ENCODE measurements around the gene ADGRG6. TPM values are rescaled to one million over a fixed set of nuclear protein-coding genes. Genes with fewer than 3 reads are reported as not detected.
A peak's percentile ranks its signal among the peaks of the same experiment; 100 is the strongest.

Gene ADGRG6
- total RNA-seq, 1 experiment from 2014 or later: 259 TPM

GRCh38 chr6:142324111-142324510, 22.3 kb downstream of the ADGRG6 start:
- Histone ChIP-seq H3K9me3 (ENCODE audit: control insufficient read depth, insufficient read depth, low read depth, low read length) (no peaks in the 10 kb centered on the region), H3K36me3 (ENCODE audit: control insufficient read depth, insufficient read depth, low read length) (peaks cover 3% of the 10 kb centered on the region; the same call in 1 of the 2 replicates), H3K27me3 (ENCODE audit: control insufficient read depth, insufficient read depth, low read length) (no peaks in the 10 kb centered on the region), H3K27ac (ENCODE audit: low read length) (peak overlapping the region; percentile 99), H3K4me3 (ENCODE audit: low read depth in 2 of 2, low read length in 2 of 2) (no peak overlapping the region), H3K4me1 (ENCODE audit: control insufficient read depth, insufficient read depth, low read length) (peaks cover 100% of the 10 kb centered on the region)
- TF ChIP-seq POLR2AphosphoS5 (IDR thresholded peaks at IDR 0.05; ENCODE audit: low read depth, low read length) (no peak), TCF7L2 (IDR thresholded peaks at IDR 0.05; ENCODE audit: low read depth, low read length) (no peak), CTCF (IDR thresholded peaks at IDR 0.05) (no peak), REST (IDR thresholded peaks at IDR 0.05; ENCODE audit: insufficient read depth in 1 of 2, low read depth in 2 of 2, low read length in 1 of 2) (no peak), SIN3A (IDR thresholded peaks at IDR 0.05; ENCODE audit: borderline replicate concordance, insufficient read depth, low read depth, low read length) (no peak)
- BruUV-seq (replicated peaks): no TSS peak
- DNase-seq (ENCODE audit: low read depth, low spot score) (no peak), ATAC-seq (no peak)
- intact Hi-C loops (cut with micrococcal nuclease; ENCODE audit: unreplicated experiment) (loop anchor here (5.0 kb wide), 1 partner anchor 53 kb away; no protein-coding TSS in a partner anchor), in situ Hi-C loops (cut with HindIII; ENCODE audit: low pct_unique_long_range_greater_than_20kb, low sequenced_read_pairs) (no loop called here)
- ChIA-PET POLR2A (no interaction called here), CTCF (no interaction called here)

GRCh38 chr6:142325111-142325510, 23.3 kb downstream of the ADGRG6 start:
- no peak overlapping the region for H3K4me3 ChIP-seq (ENCODE audit: low read depth in 2 of 2, low read length in 2 of 2)
- in situ Hi-C loops (cut with HindIII; ENCODE audit: low pct_unique_long_range_greater_than_20kb, low sequenced_read_pairs) (no loop called here), intact Hi-C loops (cut with micrococcal nuclease; ENCODE audit: unreplicated experiment) (no loop called here)
- H3K27ac ChIP-seq (ENCODE audit: low read length): peak overlapping the region; percentile 99
- no TSS peak for BruUV-seq (replicated peaks)
- H3K9me3 ChIP-seq (ENCODE audit: control insufficient read depth, insufficient read depth, low read depth, low read length): no peaks in the 10 kb centered on the region
- no peaks in the 10 kb centered on the region for H3K36me3 ChIP-seq (ENCODE audit: control insufficient read depth, insufficient read depth, low read length)
- DNase-seq (ENCODE audit: low read depth, low spot score): no peak
- CTCF ChIA-PET: no interaction called here
- no peak for ATAC-seq
- no peaks in the 10 kb centered on the region for H3K27me3 ChIP-seq (ENCODE audit: control insufficient read depth, insufficient read depth, low read length)
- peaks cover 100% of the 10 kb centered on the region for H3K4me1 ChIP-seq (ENCODE audit: control insufficient read depth, insufficient read depth, low read length)
- TF ChIP-seq SIN3A (IDR thresholded peaks at IDR 0.05; ENCODE audit: borderline replicate concordance, insufficient read depth, low read depth, low read length): no peak
- no peak for TF ChIP-seq POLR2AphosphoS5 (IDR thresholded peaks at IDR 0.05; ENCODE audit: low read depth, low read length)
- TF ChIP-seq CTCF (IDR thresholded peaks at IDR 0.05): no peak
- no peak for TF ChIP-seq TCF7L2 (IDR thresholded peaks at IDR 0.05; ENCODE audit: low read depth, low read length)
- TF ChIP-seq REST (IDR thresholded peaks at IDR 0.05; ENCODE audit: insufficient read depth in 1 of 2, low read depth in 2 of 2, low read length in 1 of 2): no peak
- POLR2A ChIA-PET: interaction anchor here (0.9 kb wide), 1 partner anchor 62 kb away, joined by 3 read pairs; no protein-coding TSS in a partner anchor
